AG08395 (cell line): Measurements from ENCODE around the gene KCNK2.

Source experiments
- DNase-seq: peaks from one replicate; pipeline ENCODE4 v3.0.0; 2012; ENCODE audit warnings: mixed read lengths, low spot score

KCNK2 gene

GRCh38 chr1:215082532-215083382 lies at the start of gene KCNK2:
TSS of gene KCNK2 (plus strand) at chr1:215082737. CDS start at chr1:215083386, 649 bp downstream.
- DNase-seq: peak; percentile 54

- DNase-seq: no peak
Observed at GRCh38 chr1:215032911-215033526, 49.5 kb upstream of the KCNK2 start.

- no peak for DNase-seq
Observed at GRCh38 chr1:215040190-215040589, 42.3 kb upstream of the KCNK2 start.

- DNase-seq: no peak
Observed at GRCh38 chr1:215043401-215043800, 39.1 kb upstream of the KCNK2 start.

- DNase-seq: no peak
Observed at GRCh38 chr1:215044151-215044550, 38.4 kb upstream of the KCNK2 start.

- DNase-seq: peak; percentile 39
Observed at GRCh38 chr1:215045698-215046308, 36.7 kb upstream of the KCNK2 start.

- peak; percentile 37 for DNase-seq
Observed at GRCh38 chr1:215052256-215053015, 30.1 kb upstream of the KCNK2 start.

- DNase-seq: no peak
Observed at GRCh38 chr1:215054266-215054665, 28.3 kb upstream of the KCNK2 start.

GRCh38 chr1:215055281-215055935 lies 27.1 kb upstream of the KCNK2 start:
- DNase-seq: no peak

- peak; percentile 49 for DNase-seq
Observed at GRCh38 chr1:215056584-215056983, 26.0 kb upstream of the KCNK2 start.

- DNase-seq: no peak
Observed at GRCh38 chr1:215059947-215060346, 22.6 kb upstream of the KCNK2 start.

- no peak for DNase-seq
Observed at GRCh38 chr1:215064327-215064726, 18.2 kb upstream of the KCNK2 start.

- DNase-seq: no peak
Observed at GRCh38 chr1:215071078-215071477, 11.5 kb upstream of the KCNK2 start.

GRCh38 chr1:215076322-215076721 lies 6.2 kb upstream of the KCNK2 start:
- no peak for DNase-seq

- DNase-seq: no peak
Observed at GRCh38 chr1:215079456-215079855, 3.1 kb upstream of the KCNK2 start.

- DNase-seq: peak; percentile 34
Observed at GRCh38 chr1:215081661-215082531, 641 bp upstream of the KCNK2 start.

- peak; percentile 41 for DNase-seq
Observed at GRCh38 chr1:215083383-215083961, 935 bp downstream of the KCNK2 start.

- no peak for DNase-seq
Observed at GRCh38 chr1:215084621-215085020, 2.1 kb downstream of the KCNK2 start.

- no peak for DNase-seq
Observed at GRCh38 chr1:215087603-215088002, 5.1 kb downstream of the KCNK2 start.

GRCh38 chr1:215094381-215094780 lies 11.8 kb downstream of the KCNK2 start:
- no peak for DNase-seq
